Measurements from ENCODE around the gene DDX1.

DNA sequence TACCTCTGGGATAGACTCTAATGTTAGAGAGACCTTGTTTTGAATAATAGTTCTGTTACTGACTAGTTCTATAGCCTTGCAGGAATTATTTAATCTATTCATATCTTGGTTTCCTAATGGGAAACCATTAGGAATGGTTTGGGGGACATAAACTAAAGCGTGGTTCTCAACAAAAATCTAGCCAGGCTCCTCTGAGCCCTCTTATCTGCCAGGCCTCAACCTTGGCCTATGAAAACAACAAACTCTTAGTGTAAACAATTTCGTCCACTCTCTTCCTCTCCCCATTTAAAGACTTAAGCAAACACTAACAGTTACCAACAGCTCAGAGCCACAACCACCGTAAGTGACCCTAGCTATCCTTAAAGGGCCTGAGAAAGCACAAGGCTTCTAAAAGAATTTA is 19.9 kb upstream of the DDX1 start:
- no peak for TF ChIP-seq CTCF (IDR thresholded peaks at IDR 0.05; ENCODE audit: insufficient read depth, low read length)
- no peak for TF ChIP-seq GABPA (IDR thresholded peaks at IDR 0.05; ENCODE audit: low read depth)
- no peak for TF ChIP-seq POLR2AphosphoS5 (IDR thresholded peaks at IDR 0.05; ENCODE audit: low read depth)
- TF ChIP-seq, protein P1, sequence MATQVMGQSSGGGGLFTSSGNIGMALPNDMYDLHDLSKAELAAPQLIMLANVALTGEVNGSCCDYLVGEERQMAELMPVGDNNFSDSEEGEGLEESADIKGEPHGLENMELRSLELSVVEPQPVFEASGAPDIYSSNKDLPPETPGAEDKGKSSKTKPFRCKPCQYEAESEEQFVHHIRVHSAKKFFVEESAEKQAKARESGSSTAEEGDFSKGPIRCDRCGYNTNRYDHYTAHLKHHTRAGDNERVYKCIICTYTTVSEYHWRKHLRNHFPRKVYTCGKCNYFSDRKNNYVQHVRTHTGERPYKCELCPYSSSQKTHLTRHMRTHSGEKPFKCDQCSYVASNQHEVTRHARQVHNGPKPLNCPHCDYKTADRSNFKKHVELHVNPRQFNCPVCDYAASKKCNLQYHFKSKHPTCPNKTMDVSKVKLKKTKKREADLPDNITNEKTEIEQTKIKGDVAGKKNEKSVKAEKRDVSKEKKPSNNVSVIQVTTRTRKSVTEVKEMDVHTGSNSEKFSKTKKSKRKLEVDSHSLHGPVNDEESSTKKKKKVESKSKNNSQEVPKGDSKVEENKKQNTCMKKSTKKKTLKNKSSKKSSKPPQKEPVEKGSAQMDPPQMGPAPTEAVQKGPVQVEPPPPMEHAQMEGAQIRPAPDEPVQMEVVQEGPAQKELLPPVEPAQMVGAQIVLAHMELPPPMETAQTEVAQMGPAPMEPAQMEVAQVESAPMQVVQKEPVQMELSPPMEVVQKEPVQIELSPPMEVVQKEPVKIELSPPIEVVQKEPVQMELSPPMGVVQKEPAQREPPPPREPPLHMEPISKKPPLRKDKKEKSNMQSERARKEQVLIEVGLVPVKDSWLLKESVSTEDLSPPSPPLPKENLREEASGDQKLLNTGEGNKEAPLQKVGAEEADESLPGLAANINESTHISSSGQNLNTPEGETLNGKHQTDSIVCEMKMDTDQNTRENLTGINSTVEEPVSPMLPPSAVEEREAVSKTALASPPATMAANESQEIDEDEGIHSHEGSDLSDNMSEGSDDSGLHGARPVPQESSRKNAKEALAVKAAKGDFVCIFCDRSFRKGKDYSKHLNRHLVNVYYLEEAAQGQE (IDR thresholded peaks at IDR 0.05; ENCODE audit: insufficient replicate concordance, low read depth) = no peak
- no peak for TF ChIP-seq SPI1 (IDR thresholded peaks at IDR 0.05; ENCODE audit: borderline replicate concordance, low read depth)

Measured in HL-60 (cell line).